GM21723 (cell line): ENCODE data around the gene DDX10.

ENCODE experiments used
- ATAC-seq: cut with Tn5 transposase; IDR thresholded peaks from one replicate; pipeline ENCODE4 v1.9.1; 2021; ENCODE audit warnings: mild to moderate bottlenecking, moderate library complexity; ENCODE audit not compliant: unreplicated experiment

DDX10 gene

DNA sequence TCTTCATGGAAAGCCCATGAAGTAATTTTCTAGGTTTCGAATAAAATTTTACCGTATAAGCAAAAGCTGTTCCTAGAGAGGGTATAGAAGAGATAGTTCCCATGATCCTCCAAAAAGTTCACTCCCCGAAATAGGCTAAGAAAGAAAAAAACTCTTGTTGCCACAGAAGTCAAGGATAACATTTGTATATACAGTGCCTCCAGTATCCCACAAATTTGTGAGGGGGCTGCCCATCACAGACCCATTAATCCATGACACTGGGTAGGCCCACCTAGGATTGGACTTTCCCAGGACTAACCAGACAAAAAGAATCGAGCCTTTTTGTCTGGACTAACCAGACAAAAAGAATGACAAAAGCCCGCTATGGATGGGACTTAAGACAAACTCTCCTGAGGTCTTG, 233.0 kb downstream of the DDX10 start:
- ATAC-seq: no peak

DNA sequence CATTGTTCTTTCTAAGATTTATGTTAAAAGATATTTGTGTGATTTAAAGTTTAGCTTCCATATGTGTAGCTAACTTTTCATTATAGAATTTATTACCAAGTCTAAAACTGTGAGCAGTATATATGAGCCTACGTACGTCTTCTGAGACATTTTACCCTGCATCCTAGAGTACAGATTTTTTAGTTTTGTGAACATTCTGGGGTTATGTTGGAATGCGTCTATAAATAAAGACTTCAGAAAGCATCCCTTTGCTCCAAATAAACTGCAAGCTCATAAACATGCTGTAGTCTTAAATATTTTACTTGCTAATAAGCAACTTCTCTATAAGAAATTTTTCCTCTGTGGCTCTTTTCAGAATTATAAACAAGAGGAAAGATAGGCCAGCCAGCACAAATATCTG, 236.5 kb downstream of the DDX10 start:
- ATAC-seq: no peak

DNA sequence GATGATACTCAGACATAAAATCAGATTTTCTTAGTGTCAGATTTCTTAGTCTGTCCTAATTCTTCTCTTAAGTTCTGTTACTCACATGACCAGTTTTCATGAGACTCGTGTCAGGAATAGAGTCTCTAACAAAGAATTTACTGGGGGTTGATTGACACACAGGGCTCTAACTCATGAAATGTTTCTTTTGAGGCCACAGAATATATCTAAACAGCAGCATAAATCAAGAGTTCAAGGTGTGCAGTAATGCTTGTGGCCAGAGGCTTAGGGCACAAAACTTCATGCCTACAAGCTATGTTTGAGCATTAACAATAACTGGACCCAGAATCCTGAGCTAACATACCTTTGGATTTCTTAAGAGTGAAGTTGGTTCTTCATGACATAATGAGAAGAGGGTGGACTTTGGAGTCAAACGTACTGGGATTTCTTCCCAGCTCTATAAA, 237.2 kb downstream of the DDX10 start:
- ATAC-seq: no peak

DNA sequence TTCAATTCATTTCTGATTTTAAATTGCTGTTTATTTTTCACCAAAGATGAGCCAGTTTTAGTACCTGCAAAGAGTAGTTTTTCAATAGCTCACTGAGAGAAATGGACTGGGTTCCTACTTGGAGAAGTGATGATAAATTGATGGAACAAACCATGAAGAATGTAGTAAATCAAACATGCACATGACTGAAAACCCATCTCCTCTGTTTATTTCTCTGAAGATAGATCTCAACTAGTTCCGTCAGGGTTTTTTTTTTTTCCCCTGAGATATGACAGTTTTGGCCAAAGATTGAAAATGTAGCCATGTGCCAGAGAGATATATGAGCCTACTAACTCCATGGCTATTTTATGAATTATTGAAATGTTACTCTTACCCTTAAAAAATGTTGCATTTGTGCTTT, 239.6 kb downstream of the DDX10 start:
- no peak for ATAC-seq

DNA sequence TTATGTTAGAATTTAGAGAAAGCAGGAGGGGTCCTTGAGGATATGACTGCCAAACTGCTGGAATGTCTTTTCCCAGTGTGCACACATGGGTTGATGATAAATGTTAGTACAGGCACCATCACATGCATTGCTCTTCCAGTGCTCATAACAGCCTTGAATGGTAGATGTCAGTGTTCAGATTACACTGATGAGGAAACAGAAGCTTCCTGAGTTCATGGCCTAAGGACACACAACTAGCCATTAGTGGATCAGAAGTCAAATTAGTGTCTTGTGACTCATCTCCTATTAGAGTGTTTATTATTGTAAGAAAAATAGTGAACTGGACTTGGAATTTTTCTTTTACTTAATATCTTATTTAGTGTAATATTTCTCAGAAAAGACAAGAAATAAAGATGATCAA, 241.5 kb downstream of the DDX10 start:
- ATAC-seq: no peak

DNA sequence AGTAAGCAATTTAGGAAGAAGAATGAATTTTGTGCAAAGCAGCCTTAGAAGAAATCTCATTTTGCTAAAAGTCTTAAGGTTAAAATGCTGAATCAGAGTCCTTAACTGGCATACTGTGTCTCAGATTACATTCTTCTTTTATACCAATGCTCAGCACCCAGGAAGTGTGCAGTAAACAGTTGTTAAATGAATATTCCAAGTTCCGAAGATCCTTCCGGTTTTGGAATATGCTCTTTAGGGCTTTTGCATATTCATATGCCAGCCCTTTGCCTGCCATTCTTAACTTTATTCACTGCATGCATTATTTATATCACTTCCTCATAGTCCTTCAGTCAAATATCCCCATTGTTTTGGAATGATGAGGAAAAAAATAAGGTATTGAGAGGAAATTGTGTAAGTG, 242.0 kb downstream of the DDX10 start:
- no peak for ATAC-seq

DNA sequence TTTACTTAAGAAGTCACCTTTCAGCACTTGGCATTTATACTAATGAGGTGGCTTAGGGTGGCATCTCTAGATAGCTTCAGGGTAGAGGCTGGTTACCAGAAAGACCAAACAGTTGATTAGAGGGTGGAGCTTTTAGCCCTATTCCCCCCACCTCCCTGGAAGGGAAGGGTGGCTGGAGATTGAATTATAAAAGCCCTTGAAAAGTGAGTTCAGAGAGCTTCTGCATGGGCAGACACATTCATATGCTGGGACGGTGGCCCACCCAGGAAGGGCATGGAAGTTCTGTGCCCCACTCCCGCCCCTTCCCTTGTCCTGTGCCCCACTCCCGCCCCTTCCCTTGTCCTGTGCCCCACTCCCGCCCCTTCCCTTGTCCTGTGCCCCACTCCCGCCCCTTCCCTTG, 244.2 kb downstream of the DDX10 start:
- no peak for ATAC-seq

DNA sequence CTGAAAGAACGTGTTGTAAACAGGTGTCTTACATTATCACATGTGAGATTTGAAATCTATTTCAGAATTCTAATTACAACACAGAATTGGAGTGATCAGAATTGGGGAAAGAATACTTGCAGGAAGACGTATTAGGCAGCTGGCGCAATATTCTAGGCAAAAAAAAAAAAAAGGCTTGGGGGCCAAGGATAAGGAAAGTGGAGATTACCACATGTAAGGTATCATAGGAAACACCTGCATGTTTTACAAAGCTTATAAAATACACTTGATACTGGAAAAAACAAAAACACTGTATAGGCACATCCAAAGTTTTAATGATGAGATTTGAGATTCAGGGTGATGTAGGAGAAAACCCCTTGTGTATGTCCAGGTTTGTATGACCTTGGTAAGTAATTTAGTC, 245.1 kb downstream of the DDX10 start:
- no peak for ATAC-seq

DNA sequence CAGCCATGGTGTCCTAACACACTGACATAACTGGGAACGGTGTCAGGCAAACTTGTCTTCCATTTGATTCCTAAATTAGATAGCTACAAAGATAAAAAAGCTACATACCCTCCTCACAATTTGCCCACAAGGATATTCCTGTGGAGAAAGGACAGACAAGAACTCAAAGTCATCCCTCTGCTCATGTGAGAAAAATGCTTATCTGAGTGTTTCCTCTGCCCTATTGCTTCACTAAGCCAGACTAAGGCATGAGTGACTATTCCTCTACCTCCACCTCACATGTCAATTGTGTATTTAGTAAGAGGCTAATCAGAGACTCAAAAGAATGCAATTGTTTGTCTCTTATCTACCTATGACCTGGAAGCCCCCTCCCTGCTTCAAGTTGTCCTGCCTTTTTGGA, 247.7 kb downstream of the DDX10 start:
- ATAC-seq: no peak

DNA sequence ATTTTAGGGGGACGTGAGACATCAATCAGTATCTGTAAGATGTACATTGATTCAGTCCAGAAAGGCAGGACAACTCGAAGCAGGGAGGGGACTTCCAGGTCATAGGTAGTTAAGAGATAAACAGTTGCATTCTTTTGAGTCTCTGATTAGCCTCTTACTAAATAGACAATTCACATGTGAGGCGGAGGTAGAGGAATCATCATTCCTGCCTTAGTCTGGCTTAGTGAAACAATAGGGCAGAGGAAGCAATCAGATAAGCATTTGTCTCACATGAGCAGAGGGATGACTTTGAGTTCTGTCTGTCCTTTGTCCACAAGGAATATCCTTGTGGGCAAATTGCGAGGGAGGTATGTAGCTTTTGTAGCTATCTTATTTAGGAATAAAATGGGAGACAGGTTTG, 248.3 kb downstream of the DDX10 start:
- ATAC-seq: no peak

DNA sequence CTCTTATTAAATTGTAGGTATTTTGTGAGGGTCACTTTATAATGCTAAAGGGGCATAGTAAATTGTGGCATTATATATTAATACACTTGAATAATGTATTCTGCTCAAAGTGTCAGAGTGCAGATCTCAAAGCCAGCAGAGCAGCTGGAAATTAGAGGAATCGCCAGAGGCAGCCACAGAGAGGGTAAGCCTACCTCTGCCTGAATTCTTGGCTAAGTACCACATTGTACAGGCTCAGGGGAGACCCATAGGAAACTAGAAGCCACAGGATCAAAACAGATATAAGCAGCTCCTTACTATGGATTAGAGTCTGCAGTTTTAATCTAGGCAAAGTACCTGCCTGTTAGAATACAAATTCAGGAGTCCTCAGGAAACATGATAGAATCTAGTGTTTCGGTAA, 249.3 kb downstream of the DDX10 start:
- ATAC-seq: no peak

DNA sequence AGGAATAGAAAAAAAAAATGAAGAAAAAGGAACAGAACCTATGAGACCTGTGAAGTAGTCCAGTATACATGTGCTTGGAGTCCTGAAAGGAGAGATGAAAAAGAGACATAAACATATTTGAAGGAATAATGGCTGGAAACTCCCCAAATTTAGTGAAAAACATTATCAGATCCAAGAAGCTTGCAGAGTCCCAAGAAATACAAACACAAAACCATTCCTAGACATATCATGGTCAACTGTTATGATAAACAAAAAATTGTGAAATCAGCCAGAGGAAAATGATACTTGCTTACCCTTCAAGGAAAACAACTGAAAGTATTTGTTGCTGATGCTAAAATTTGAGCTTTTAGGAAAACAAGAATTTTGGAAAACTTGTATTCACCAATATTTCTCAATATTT, 250.1 kb downstream of the DDX10 start:
- no peak for ATAC-seq

DNA sequence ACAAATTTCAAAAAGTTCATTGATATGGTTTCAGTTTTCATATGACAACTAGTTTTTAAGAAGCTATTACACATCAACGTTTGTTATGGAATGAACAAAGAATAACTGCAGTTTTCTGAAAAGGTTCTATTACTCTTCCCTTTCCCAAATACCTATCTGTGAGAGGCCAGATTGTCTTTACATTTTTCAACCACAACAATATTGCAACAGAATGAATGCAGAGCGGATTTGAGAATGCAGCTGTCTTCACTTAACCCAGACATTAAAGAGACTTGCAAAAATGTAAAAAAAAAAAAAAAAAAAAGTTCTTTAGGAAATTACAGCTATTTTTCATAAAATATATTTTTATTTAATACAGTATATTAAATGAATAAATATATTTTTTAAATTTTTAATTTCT, 250.8 kb downstream of the DDX10 start:
- no peak for ATAC-seq

DNA sequence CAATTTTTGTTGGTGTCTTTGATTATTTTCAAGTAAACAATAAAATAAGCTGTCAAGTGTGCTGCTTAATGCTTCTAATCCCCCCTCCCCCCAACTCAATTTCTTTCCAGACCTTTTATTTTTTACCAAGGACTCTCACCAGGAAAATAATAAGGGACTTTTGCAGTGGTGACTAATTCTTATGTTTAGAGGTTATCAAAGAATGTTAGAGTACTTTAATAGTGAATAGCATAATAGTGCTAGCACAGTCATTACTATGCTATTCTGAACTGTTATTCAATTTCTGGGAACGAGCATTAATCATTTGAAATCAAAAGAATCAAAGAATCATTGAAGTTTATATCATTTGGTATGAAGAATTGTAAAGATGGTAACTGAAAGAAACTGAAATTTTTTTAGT, 251.4 kb downstream of the DDX10 start:
- ATAC-seq: no peak

DNA sequence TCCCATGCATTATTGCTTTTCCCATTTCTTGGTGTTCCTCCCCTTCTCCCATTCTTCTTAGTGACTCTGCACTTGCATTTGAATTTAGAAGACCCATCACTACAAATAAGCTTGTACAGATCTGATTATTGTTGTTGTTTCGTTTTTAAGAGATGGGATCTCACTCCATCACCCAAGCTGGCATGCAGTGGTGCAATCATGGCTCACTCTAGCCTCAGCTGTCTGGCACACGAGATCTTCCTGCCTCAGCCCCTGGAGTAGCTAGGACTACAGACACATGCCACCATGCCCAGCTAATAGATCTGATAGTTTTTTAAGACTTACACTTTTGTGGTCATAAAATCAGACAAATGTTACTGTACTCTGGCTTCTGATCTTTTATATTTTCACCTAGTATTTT, 252.1 kb downstream of the DDX10 start:
- ATAC-seq: no peak

DNA sequence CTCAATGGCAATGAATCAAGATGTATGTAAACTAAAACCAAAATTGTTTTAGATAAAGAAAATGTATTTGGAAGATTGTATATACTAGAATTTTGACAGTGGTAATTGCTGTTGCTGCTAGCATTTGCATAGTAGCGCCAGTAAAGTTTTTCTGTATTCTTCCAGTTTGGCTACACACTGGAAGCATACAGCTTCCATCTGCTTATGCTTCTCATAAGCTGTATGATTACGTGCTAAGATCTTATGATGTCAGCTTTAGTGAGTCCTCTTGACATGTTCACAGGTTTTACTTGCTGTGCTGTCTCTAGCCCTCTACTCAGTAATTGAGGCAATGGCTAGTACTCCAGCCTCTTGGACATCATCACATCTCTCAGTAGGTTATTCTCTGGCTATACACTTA, 256.3 kb downstream of the DDX10 start:
- ATAC-seq: no peak

DNA sequence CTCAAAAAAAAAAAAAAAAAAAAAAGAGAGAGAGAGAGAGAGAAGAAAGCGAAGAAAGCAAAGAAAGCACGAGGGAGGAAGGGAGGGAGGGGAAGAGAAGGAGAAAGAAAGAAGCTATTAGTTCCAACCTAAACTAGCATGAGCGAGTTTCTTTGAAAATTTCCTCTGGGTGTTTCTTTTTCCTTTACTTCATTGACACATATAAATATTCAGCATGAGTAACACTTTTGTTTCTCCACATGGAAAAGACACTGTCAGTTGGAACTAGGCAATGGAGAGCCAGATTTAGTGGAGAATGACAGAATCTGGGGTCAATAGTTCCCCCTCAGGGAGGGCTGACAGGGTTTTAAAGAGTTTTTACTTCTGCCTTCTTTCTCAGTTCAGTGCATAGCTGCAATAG, 257.4 kb downstream of the DDX10 start:
- no peak for ATAC-seq

DNA sequence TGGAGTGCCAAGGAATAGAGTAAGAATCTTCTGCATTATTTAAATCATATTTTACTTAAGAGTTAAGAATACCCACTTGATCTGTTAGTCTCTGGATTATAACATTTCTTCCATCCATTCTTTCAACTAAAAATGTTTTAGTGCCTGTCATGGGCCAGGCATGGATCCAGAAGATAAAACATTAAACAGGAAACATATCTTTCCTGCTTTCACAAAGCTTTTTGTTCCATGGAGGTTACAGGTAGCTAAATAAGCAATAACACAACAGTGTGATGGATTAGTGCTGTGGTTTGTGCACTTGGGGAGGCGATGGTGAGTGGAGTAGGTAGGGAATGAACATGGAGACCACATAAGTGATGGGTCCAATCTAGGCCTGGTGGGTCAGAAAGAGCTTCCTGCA, 258.5 kb downstream of the DDX10 start:
- no peak for ATAC-seq

DNA sequence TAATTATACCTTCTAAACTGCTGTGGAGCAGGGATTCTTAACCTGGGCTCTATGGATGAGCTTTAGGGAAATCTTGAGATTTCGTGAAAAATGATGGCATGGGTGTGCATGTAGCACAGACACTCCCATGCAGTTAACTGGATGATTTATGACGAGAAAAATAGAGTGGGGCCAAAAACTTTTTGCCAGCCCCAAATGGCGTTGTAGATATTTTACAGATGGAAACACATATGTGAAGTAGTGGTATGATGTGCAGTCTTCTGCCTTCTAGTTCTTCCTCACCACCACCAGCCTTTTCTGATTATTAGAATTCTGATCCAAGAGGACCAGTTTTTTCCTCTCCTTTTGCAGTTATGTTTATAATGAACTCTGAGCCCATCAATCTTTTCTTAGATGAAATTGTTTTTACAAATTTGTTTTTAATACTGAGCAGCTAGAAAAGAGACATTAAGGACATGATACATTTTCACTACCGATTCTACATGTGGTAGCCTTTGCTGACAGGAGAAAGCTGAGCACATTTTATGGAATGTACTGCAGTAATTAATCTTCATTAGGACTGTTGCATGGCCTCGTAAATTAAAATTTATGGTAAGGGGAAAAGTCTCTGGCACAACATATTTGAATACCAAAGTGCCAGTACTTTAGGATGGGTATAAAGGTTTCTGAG, 261.4 kb downstream of the DDX10 start:
- ATAC-seq: no peak

DNA sequence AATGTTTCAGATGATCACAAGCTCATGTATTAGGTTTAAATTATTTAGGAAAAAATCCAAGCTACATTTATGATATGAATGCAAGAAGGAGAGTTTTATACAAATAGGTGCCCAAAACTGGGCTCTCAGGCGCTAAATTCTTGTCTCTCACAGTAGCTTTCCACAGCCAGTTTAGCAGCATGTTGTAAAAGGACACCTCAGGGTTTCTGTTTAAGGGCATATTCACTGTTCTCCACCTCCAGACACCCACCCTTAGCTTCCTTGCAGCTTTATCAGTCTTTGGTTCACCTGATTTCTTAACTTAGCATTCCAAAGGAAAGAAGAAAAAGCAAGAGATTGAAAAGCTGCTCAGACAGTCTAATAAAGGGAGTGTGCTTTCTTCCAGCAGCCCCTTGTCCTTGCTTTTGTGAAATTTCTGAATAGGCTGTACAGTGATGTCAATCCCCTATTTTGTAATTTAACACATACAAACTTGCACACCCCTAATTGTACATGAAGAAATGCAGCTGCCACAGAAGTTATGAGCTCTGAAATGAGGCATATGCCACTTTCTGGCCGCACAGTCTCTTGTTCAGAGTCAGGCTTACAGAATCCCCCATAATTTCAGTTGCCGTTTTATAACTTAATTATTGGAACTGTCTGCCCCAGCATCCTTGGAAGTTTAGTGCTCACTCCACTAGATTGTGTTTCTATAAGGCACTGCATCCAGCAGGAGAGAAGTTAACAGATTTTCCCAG, 262.1 kb downstream of the DDX10 start:
- no peak for ATAC-seq

DNA sequence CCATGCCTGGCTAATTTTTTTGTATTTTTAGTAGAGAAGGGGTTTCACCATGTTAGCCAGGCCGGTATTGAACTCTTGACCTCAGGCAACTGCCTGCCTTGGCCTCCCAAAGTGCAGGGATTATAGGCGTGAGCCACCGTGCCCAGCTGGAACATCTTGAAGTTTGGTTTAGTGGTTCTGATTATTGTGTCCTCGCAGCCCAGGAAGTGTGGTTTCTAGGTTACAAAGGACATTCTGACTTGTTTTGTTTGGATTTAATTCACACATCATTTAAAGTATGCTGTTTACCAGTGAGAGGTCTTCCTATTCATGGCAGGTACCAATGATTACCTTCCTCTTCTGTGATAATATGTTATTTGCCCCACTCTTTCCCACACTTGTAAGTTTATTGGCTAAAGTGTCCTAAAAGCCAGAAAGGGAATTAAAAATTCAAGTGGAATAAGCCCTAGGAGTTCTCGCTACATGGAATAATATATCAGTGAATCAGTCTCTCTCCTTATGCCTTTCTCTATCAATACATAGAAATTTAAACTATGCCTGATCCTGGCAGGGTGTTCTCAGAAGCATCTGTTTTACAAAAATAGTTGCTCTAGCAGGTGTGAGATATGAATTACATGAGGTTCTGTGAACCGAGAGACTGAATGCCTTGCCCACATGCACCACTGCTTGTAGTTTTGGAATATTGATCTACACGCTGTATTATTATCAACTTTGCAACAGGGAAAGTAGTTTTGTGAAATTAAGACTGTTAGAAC, 263.1 kb downstream of the DDX10 start:
- no peak for ATAC-seq

DNA sequence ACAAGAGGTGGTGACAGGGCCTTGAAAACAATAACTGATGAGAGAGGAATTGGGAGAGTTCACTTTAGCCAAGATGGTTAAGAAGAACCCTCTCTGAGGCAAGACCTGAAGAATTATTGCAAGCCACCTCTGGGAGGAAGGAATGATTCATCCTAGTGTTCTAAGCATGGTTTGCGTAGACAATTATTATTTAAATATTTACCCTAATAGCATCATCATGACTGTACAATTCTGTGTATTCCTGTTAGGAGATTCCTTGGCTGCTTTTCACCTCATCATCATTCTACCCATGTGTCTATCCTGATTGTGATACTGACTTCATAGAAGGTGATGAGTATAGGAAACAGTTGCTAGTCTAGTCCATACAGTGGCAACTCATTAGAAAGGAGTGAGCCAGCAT, 264.4 kb downstream of the DDX10 start:
- no peak for ATAC-seq
